Measurements from ENCODE around the gene RASSF1.
"Not testable (repeated sequence)": the region's sequence is repeated elsewhere in the genome, so short reads cannot be mapped to it uniquely, and the experiment has no call there.

Gene RASSF1

DNA sequence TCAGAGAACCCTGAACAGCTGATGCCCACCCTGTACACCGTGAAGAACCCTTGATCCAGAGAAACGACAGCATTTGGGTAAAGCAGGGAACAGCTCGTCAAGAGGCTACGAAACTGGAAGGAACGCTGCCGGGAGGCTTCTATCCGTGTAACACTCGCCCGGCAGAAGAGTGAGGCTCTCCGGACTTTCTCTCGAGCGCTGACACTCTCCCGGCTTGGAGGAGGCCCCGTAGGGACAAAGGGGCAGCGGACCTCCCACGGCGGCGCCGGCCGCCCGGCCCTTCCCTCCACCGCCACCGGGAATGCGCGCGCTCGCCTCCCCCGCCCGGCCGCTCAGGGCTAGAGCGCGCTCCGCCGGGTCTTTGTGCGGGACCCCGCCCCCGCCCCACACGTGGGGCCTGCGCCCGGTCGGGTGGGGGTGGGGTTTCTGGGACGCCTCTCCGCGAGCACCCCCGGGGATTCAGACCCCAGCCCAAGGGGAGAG lies 19.7 kb downstream of the RASSF1 start:
- peak; percentile 94 for DNase-seq (ENCODE audit: low read depth)
- Histone ChIP-seq H3K9me3 (ENCODE audit: control insufficient read depth, low read length) (no peaks in the 10 kb centered on the region), H3K4me1 (ENCODE audit: control insufficient read depth, insufficient read depth, low read length) (peaks cover 16% of the 10 kb centered on the region), H3K36me3 (ENCODE audit: control insufficient read depth, insufficient read depth, low read length, severe bottlenecking) (peaks cover 33% of the 10 kb centered on the region), H3K27me3 (replicated peaks; ENCODE audit: control insufficient read depth, insufficient read depth, low read length) (no peaks in the 10 kb centered on the region), H3K9ac (ENCODE audit: low read length) (peak overlapping the region; percentile 88), H3K4me3 (ENCODE audit: low read length) (peak overlapping the region; percentile 84)

DNA sequence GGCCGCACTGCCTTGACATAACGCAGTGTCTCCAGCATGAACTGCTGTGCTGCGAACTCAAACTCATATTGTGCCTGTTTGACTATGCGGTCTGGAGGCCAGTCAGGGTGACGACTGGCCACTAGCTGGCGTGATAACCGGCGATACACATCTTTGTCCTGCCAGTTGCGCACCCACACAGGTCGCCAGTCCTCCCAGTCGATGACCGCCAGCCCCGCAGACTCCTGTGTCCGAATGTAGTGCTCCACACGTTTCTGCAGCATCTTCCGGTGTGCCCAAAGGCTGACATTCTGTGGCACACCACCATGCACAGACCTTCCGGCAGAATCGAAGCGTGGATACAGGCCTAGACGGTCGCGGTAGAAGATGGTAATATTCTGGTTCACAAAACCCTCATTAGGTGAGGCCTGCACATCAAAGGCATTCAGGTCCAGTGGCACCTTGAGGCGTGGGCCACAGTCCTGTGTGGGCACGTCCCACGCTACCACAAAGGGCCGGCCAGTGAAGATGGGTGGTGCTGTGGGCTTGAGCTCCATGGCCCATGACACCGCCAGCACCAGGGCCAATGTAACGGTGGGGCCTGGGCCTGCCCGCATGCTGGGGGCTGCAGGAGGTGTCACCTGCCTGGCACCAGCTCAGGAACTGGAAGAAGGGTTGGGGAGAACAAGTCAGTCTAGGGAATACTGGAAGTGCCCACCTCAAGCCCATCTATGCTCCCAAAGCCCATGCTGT lies 20.6 kb downstream of the RASSF1 start:
- H3K27me3 ChIP-seq (replicated peaks; ENCODE audit: control insufficient read depth, insufficient read depth, low read length) = no peaks in the 10 kb centered on the region
- no peaks in the 10 kb centered on the region for H3K9me3 ChIP-seq (ENCODE audit: control insufficient read depth, low read length)
- H3K4me3 ChIP-seq (ENCODE audit: low read length) = peak overlapping the region; percentile 84
- peaks cover 16% of the 10 kb centered on the region for H3K4me1 ChIP-seq (ENCODE audit: control insufficient read depth, insufficient read depth, low read length)
- peak overlapping the region; percentile 88 for H3K9ac ChIP-seq (ENCODE audit: low read length)
- no peak for DNase-seq (ENCODE audit: low read depth)
- peaks cover 28% of the 10 kb centered on the region for H3K36me3 ChIP-seq (ENCODE audit: control insufficient read depth, insufficient read depth, low read length, severe bottlenecking)

DNA sequence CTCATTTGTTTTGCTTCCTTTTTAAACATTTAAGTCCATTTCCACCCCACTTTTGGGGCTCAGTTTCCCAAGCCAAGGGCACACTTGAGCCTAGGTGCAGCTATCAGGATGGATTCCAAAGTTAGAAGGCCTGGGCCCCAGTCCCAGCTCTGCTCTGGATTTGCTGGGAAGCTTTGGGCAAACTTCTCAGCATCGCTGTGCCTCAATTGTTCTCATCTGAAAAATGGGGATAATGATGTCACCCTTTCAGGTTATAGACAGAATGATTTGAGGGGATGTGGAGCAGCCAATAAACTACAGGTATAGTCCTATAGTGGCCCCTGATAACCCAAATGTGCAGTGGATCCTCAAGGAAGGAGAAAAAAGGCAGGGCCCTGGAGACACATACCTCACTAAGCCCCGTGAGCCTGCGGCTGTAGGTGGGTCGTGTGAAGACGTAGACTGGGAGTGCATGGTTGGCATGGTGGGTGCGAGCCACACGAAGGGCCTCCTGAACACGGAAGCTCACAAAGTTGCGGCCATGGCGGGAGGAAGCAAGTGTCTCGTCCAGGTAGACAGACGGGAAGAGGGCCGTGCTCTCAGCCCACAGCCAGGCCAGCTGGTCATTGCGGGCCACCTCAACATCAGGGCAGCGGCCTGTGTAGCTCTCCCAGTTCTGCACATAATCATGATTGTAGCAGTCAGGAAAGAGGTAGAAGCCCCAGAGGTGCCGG lies 21.3 kb downstream of the RASSF1 start:
- H3K27me3 ChIP-seq (replicated peaks; ENCODE audit: control insufficient read depth, insufficient read depth, low read length) = no peaks in the 10 kb centered on the region
- peaks cover 19% of the 10 kb centered on the region for H3K4me1 ChIP-seq (ENCODE audit: control insufficient read depth, insufficient read depth, low read length)
- H3K9ac ChIP-seq (ENCODE audit: low read length) = no peak overlapping the region
- no peak overlapping the region for H3K4me3 ChIP-seq (ENCODE audit: low read length)
- no peak for DNase-seq (ENCODE audit: low read depth)
- H3K36me3 ChIP-seq (ENCODE audit: control insufficient read depth, insufficient read depth, low read length, severe bottlenecking) = peaks cover 28% of the 10 kb centered on the region
- no peaks in the 10 kb centered on the region for H3K9me3 ChIP-seq (ENCODE audit: control insufficient read depth, low read length)

DNA sequence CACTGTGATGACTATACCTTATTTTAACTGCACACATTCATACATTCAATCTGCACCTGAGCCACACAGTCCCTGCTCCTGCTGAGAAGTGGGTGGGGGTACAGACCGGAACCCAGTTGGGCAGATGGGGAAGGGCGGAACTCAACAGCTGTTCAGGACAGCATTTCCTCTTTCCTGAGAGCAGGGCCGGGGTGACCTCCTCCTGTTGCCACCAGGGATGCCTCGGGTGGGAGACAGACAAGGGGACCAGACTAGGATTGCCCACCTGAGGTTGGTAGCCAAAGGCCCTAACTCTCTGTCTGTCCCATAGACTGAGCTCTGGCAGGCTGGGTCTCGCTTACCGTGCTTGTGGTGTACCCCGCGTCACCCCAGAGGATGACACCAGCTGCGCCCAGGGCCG lies 22.0 kb downstream of the RASSF1 start:
- Histone ChIP-seq H3K4me3 (ENCODE audit: low read length) (no peak overlapping the region), H3K9ac (ENCODE audit: low read length) (no peak overlapping the region), H3K27me3 (replicated peaks; ENCODE audit: control insufficient read depth, insufficient read depth, low read length) (no peaks in the 10 kb centered on the region), H3K9me3 (ENCODE audit: control insufficient read depth, low read length) (no peaks in the 10 kb centered on the region), H3K4me1 (ENCODE audit: control insufficient read depth, insufficient read depth, low read length) (peaks cover 26% of the 10 kb centered on the region), H3K36me3 (ENCODE audit: control insufficient read depth, insufficient read depth, low read length, severe bottlenecking) (peaks cover 28% of the 10 kb centered on the region)
- no peak for DNase-seq (ENCODE audit: low read depth)

DNA sequence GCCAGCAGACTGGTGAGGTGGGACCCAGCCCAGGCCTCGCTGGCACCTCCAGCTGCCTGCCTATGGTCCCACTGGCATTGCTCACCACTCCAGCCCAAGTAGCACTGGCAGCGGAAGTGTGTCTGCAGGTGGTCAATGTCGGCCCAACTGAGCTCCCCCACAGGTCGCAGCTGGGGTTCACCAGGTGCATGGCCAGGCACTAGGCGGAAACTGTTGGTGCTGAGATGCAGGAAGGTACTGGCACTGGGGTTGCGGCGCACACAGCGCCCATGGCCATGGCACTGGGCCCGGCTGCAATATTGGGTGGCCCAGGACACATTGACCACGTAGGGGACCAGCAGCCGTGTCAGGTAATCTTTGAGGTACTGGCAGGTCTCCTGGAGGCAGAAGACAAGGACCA lies 22.5 kb downstream of the RASSF1 start:
- Histone ChIP-seq H3K4me3 (ENCODE audit: low read length) (no peak overlapping the region), H3K27me3 (replicated peaks; ENCODE audit: control insufficient read depth, insufficient read depth, low read length) (no peaks in the 10 kb centered on the region), H3K4me1 (ENCODE audit: control insufficient read depth, insufficient read depth, low read length) (peaks cover 31% of the 10 kb centered on the region), H3K9ac (ENCODE audit: low read length) (no peak overlapping the region), H3K9me3 (ENCODE audit: control insufficient read depth, low read length) (no peaks in the 10 kb centered on the region), H3K36me3 (ENCODE audit: control insufficient read depth, insufficient read depth, low read length, severe bottlenecking) (peaks cover 28% of the 10 kb centered on the region)
- DNase-seq (ENCODE audit: low read depth) = no peak

DNA sequence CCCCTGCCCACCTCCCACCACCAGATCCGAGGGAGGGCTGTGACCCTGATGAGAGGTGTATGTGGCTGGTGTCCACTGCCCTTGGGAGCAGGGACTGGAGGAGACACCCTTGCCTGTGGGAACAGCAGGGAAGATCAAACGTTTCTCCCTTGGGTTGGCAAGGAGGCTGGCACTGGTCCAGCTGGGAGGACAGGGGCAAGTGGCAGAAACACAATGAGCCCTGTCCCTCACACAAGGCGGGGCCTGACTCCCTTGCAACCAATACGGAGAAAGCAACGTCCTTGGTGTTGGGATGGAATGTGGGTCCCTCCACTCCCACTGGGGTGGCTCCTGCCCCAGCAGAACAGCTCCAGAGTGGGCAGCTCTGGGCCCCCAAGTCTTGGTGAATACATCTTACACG lies 23.3 kb downstream of the RASSF1 start:
- no peak for DNase-seq (ENCODE audit: low read depth)
- H3K36me3 ChIP-seq (ENCODE audit: control insufficient read depth, insufficient read depth, low read length, severe bottlenecking) = peaks cover 28% of the 10 kb centered on the region
- H3K4me1 ChIP-seq (ENCODE audit: control insufficient read depth, insufficient read depth, low read length) = peaks cover 31% of the 10 kb centered on the region
- H3K27me3 ChIP-seq (replicated peaks; ENCODE audit: control insufficient read depth, insufficient read depth, low read length) = no peaks in the 10 kb centered on the region
- H3K9ac ChIP-seq (ENCODE audit: low read length) = no peak overlapping the region
- H3K9me3 ChIP-seq (ENCODE audit: control insufficient read depth, low read length) = no peaks in the 10 kb centered on the region
- no peak overlapping the region for H3K4me3 ChIP-seq (ENCODE audit: low read length)

DNA sequence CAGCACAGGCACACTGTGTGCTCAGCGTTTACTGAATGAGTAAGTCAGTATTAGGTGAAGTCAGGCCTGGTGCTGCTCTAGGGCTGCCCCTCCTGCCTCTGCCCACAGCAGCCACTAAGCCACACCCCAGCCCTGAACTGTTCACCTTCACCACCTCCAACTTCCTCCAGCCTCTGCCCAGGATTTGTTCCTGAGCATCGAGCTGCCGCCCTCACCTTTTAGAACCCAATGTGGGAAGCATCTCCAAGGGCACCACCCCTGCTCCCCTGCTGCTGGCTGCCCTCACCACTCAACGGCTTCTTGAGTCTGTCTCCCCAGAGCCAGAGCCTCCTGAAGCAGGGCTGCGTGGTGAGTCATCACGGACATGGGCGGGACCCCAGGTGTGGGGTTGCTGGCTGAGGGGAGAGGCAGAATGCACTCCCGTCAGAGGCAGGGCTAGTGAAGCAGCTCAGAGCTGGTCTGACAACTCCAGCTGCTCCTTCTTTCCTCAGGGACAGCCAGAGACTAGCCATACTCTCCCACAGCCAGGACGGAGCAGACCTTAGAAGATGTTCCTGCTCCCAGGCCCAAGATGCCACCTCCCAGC lies 23.9 kb downstream of the RASSF1 start:
- DNase-seq (ENCODE audit: low read depth) = no peak
- H3K36me3 ChIP-seq (ENCODE audit: control insufficient read depth, insufficient read depth, low read length, severe bottlenecking) = peaks cover 28% of the 10 kb centered on the region

DNA sequence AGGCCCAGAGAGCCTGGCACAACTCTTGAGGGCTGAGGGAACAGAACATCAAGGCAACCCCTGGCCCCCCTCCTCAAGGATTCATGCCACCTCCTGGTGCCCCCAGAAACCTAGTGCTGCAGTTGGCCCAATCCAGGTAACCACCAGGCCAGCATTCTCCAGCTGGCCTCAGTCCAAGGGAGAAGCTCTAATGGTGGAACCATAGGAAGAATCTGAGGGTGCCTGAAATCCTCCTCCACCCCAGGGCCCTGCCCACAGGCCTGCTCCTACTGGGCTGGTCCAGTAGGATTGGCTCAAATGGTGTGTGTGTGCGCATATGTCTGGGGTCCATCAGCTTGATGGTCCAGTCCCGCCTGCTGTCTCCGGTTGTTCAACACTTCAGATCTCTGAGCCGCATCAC lies 25.8 kb downstream of the RASSF1 start:
- Histone ChIP-seq H3K9me3 (ENCODE audit: control insufficient read depth, low read length) (no peaks in the 10 kb centered on the region), H3K9ac (ENCODE audit: low read length) (no peak overlapping the region), H3K4me1 (ENCODE audit: control insufficient read depth, insufficient read depth, low read length) (peaks cover 17% of the 10 kb centered on the region), H3K27me3 (replicated peaks; ENCODE audit: control insufficient read depth, insufficient read depth, low read length) (no peaks in the 10 kb centered on the region), H3K36me3 (ENCODE audit: control insufficient read depth, insufficient read depth, low read length, severe bottlenecking) (peaks cover 28% of the 10 kb centered on the region), H3K4me3 (ENCODE audit: low read length) (no peak overlapping the region)
- no peak for DNase-seq (ENCODE audit: low read depth)

More for the DNA sequence above, 23.9 kb downstream of the RASSF1 start:
- no peak overlapping the region for H3K4me3 ChIP-seq (ENCODE audit: low read length)
- H3K27me3 ChIP-seq (replicated peaks; ENCODE audit: control insufficient read depth, insufficient read depth, low read length) = no peaks in the 10 kb centered on the region
- peaks cover 25% of the 10 kb centered on the region for H3K4me1 ChIP-seq (ENCODE audit: control insufficient read depth, insufficient read depth, low read length)
- H3K9ac ChIP-seq (ENCODE audit: low read length) = no peak overlapping the region
- no peaks in the 10 kb centered on the region for H3K9me3 ChIP-seq (ENCODE audit: control insufficient read depth, low read length)

DNA sequence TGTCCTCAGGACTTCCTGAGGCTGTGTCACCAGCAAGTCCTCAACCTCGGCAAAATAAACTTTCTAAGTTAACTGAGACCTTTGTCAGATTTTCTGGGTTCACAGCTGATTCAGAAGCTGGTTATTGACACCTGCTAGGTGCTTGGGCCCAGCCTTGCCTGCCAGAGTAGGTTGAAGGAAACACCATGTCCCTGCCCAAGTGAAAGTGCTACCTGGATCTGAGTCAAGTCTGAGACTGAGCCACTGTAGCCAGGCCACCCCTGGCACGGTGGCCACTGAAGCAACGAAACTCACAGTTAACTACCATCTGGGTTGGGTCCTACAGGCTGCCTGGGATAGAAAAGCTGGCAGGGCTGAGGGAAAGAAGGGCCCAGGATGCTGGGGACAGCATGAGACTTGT lies 26.3 kb downstream of the RASSF1 start:
- no peak overlapping the region for H3K4me3 ChIP-seq (ENCODE audit: low read length)
- H3K27me3 ChIP-seq (replicated peaks; ENCODE audit: control insufficient read depth, insufficient read depth, low read length) = no peaks in the 10 kb centered on the region
- H3K9ac ChIP-seq (ENCODE audit: low read length) = no peak overlapping the region
- H3K9me3 ChIP-seq (ENCODE audit: control insufficient read depth, low read length) = no peaks in the 10 kb centered on the region
- peaks cover 26% of the 10 kb centered on the region for H3K36me3 ChIP-seq (ENCODE audit: control insufficient read depth, insufficient read depth, low read length, severe bottlenecking)
- no peak for DNase-seq (ENCODE audit: low read depth)
- peaks cover 15% of the 10 kb centered on the region for H3K4me1 ChIP-seq (ENCODE audit: control insufficient read depth, insufficient read depth, low read length)

DNA sequence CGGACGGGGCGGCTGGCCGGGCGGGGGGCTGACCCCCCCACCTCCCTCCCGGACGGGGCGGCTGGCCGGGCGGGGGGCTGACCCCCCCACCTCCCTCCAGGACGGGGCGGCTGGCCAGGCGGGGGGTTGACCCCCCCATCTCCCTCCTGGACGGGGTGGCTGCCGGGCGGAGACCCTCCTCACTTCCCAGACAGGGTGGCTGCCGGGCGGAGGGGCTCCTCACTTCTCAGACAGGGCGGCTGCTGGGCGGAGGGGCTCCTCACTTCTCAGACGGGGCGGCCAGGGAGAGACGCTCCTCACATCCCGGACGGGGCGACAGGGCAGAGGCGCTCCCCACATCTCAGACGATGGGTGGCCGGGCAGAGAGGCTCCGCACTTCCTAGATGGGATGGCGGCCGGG lies 28.6 kb downstream of the RASSF1 start:
- not testable (repeated sequence) for DNase-seq (ENCODE audit: low read depth); H3K9ac ChIP-seq (ENCODE audit: low read length); H3K4me3 ChIP-seq (ENCODE audit: low read length); H3K36me3 ChIP-seq (ENCODE audit: control insufficient read depth, insufficient read depth, low read length, severe bottlenecking); H3K9me3 ChIP-seq (ENCODE audit: control insufficient read depth, low read length); H3K27me3 ChIP-seq (replicated peaks; ENCODE audit: control insufficient read depth, insufficient read depth, low read length)
- H3K4me1 ChIP-seq (ENCODE audit: control insufficient read depth, insufficient read depth, low read length) = peaks cover 15% of the 10 kb centered on the region

DNA sequence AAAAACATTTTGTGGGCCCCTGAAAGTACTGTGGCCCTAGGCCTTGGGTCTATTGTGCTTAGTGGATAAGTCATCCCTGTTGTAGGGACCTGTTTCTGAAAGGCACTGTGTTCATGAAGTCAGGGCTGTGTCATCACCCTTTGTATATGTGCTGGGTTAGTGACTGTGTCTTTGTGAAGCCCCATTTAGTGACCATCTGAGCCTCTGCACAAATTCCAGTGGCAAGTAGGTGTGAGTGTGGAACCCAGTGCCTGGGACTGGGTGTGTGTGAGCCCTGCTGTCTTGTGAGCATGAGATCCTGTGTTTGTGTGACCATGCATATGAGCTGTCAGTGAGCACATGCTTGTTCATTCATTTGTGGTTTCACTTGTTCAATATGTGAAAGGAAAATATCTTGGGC lies 36.0 kb downstream of the RASSF1 start:
- no peak for DNase-seq (ENCODE audit: low read depth)
- no peak overlapping the region for H3K9ac ChIP-seq (ENCODE audit: low read length)
- no peaks in the 10 kb centered on the region for H3K9me3 ChIP-seq (ENCODE audit: control insufficient read depth, low read length)
- no peaks in the 10 kb centered on the region for H3K27me3 ChIP-seq (replicated peaks; ENCODE audit: control insufficient read depth, insufficient read depth, low read length)
- H3K36me3 ChIP-seq (ENCODE audit: control insufficient read depth, insufficient read depth, low read length, severe bottlenecking) = no peaks in the 10 kb centered on the region
- no peak overlapping the region for H3K4me3 ChIP-seq (ENCODE audit: low read length)
- peaks cover 10% of the 10 kb centered on the region for H3K4me1 ChIP-seq (ENCODE audit: control insufficient read depth, insufficient read depth, low read length)
